HG02884 (cell line): ENCODE measurements around the gene REEP3.
"Not testable (repeated sequence)": the region's sequence is repeated elsewhere in the genome, so short reads cannot be mapped to it uniquely, and the experiment has no call there.

Experiments
- ATAC-seq: cut with Tn5 transposase; IDR thresholded peaks from one replicate; pipeline ENCODE4 v1.9.1; 2021; ENCODE audit warnings: mild to moderate bottlenecking, moderate library complexity; ENCODE audit not compliant: unreplicated experiment

The REEP3 gene

GRCh38 chr10:63520500-63521415 is at the start of gene REEP3:
Gene REEP3, plus strand, starts transcription at chr10:63521401. Its CDS starts 145 bp downstream, at chr10:63521546.
- ATAC-seq: peak; percentile 55

GRCh38 chr10:63474488-63474887 is 46.7 kb upstream of the REEP3 start:
- no peak for ATAC-seq

- ATAC-seq: no peak
Measured at GRCh38 chr10:63477927-63478326, 43.3 kb upstream of the REEP3 start.

- no peak for ATAC-seq
Measured at GRCh38 chr10:63478564-63478963, 42.6 kb upstream of the REEP3 start.

GRCh38 chr10:63480237-63480636 is 41.0 kb upstream of the REEP3 start:
- no peak for ATAC-seq

GRCh38 chr10:63481815-63482421 is 39.3 kb upstream of the REEP3 start:
- no peak for ATAC-seq

- ATAC-seq: no peak
Measured at GRCh38 chr10:63483983-63484382, 37.2 kb upstream of the REEP3 start.

- ATAC-seq: no peak
Measured at GRCh38 chr10:63487990-63488389, 33.2 kb upstream of the REEP3 start.

GRCh38 chr10:63489838-63490237 is 31.4 kb upstream of the REEP3 start:
- ATAC-seq: no peak

- no peak for ATAC-seq
Measured at GRCh38 chr10:63491588-63492316, 29.4 kb upstream of the REEP3 start.

- not testable (repeated sequence) for ATAC-seq
Measured at GRCh38 chr10:63492317-63492690, 28.9 kb upstream of the REEP3 start.

GRCh38 chr10:63493004-63493403 is 28.2 kb upstream of the REEP3 start:
- no peak for ATAC-seq

- ATAC-seq: no peak
Measured at GRCh38 chr10:63494951-63495350, 26.2 kb upstream of the REEP3 start.

GRCh38 chr10:63496561-63496960 is 24.6 kb upstream of the REEP3 start:
- ATAC-seq: peak; percentile 45

GRCh38 chr10:63497321-63497720 is 23.9 kb upstream of the REEP3 start:
- no peak for ATAC-seq

GRCh38 chr10:63498665-63499064 is 22.5 kb upstream of the REEP3 start:
- no peak for ATAC-seq

GRCh38 chr10:63500551-63500950 is 20.6 kb upstream of the REEP3 start:
- not testable (repeated sequence) for ATAC-seq

GRCh38 chr10:63501954-63502353 is 19.2 kb upstream of the REEP3 start:
- ATAC-seq: no peak

- no peak for ATAC-seq
Measured at GRCh38 chr10:63502832-63503231, 18.4 kb upstream of the REEP3 start.

- ATAC-seq: no peak
Measured at GRCh38 chr10:63503395-63503794, 17.8 kb upstream of the REEP3 start.

GRCh38 chr10:63504145-63504881 is 16.9 kb upstream of the REEP3 start:
- no peak for ATAC-seq
